HEK293 (cell line): ENCODE results near the gene FANCD2OS.
A peak's percentile ranks its signal among the peaks of the same experiment; 100 is the strongest.

Experiments
- CTCF ChIA-PET: fragments of 350-600 bp; formaldehyde crosslinking; extraction: SDS; loops from one replicate; lab custom pipeline; 2021; ENCODE audit warnings: antibody characterized with exemption; lab: Yijun Ruan, JAX
- POLR2A ChIA-PET: fragments of 300-600 bp; formaldehyde crosslinking; extraction: SDS; loops from one replicate; lab custom pipeline; 2020; ENCODE audit warnings: antibody characterized with exemption, inconsistent platforms; lab: Yijun Ruan, JAX
- H3K27ac ChIP-seq: fragments of 200-500 bp; sonication (Bioruptor generic); 2 replicates; pipeline ENCODE4 v1.5.1; 2014; ENCODE audit warnings: low read depth, low read length, control low read depth, inconsistent platforms; ENCODE audit errors: extremely low read depth
- H3K36me3 ChIP-seq, 2 experiments: fragments of 200-500 bp in 1 of 2; sonication (Bioruptor generic) in 1 of 2; 1 replicate in 1 of 2; 2 replicates in 1 of 2; pipeline ENCODE4 v1.5.1; 2014 to 2017; ENCODE audit warnings: inconsistent platforms in 2 of 2, low read length in 2 of 2; ENCODE audit not compliant: control insufficient read depth in 2 of 2, insufficient read depth in 1 of 2
- H3K4me1 ChIP-seq: fragments of 200-500 bp; sonication (Bioruptor generic); 2 replicates; pipeline ENCODE4 v1.5.1; 2014; ENCODE audit warnings: mild to moderate bottlenecking, low read length, inconsistent platforms; ENCODE audit not compliant: control insufficient read depth, insufficient read depth
- H3K4me3 ChIP-seq: 2 replicates; pipeline ENCODE4 v1.5.1; 2011; ENCODE audit warnings: low read depth, mild to moderate bottlenecking, control low read depth, low read length, moderate library complexity
- H3K9me3 ChIP-seq: fragments of 200-500 bp; sonication (Bioruptor generic); 2 replicates; pipeline ENCODE4 v1.5.1; 2014; ENCODE audit warnings: low read depth, low read length, inconsistent platforms; ENCODE audit not compliant: control insufficient read depth, insufficient read depth
- ATF2 ChIP-seq: fragments of 450-650 bp; formaldehyde crosslinking; IDR thresholded peaks from 2 replicates; pipeline ENCODE4 v1.5.1; 2016; ENCODE audit warnings: missing biosample characterization, missing genetic modification characterization, low read depth
- FEZF1 ChIP-seq: fragments of 450-650 bp; formaldehyde crosslinking; IDR thresholded peaks from 2 replicates; pipeline ENCODE4 v1.5.1; 2016; ENCODE audit warnings: missing biosample characterization, missing genetic modification characterization
- GLIS1 ChIP-seq: fragments of 450-650 bp; formaldehyde crosslinking; IDR thresholded peaks from 2 replicates; pipeline ENCODE4 v1.5.1; 2016; ENCODE audit warnings: missing biosample characterization, missing genetic modification characterization
- GLIS2 ChIP-seq: fragments of 450-650 bp; formaldehyde crosslinking; IDR thresholded peaks from 2 replicates; pipeline ENCODE4 v1.5.1; 2016; ENCODE audit warnings: missing biosample characterization, missing genetic modification characterization
- PATZ1 ChIP-seq: fragments of 450-650 bp; formaldehyde crosslinking; IDR thresholded peaks from 2 replicates; pipeline ENCODE4 v1.5.1; 2016; ENCODE audit warnings: missing biosample characterization, missing genetic modification characterization
- SCRT2 ChIP-seq: fragments of 450-650 bp; formaldehyde crosslinking; IDR thresholded peaks from 2 replicates; pipeline ENCODE4 v1.5.1; 2016; ENCODE audit warnings: missing biosample characterization, missing genetic modification characterization
- ZBTB17 ChIP-seq: fragments of 450-650 bp; formaldehyde crosslinking; IDR thresholded peaks from 2 replicates; pipeline ENCODE4 v1.5.1; 2016; ENCODE audit warnings: missing biosample characterization, missing genetic modification characterization
- ZBTB44 ChIP-seq: fragments of 450-650 bp; IDR thresholded peaks from 2 replicates; pipeline ENCODE4 v1.5.1; 2018; ENCODE audit warnings: missing biosample characterization, mild to moderate bottlenecking, missing genetic modification characterization
- ZFP37 ChIP-seq: fragments of 450-650 bp; formaldehyde crosslinking; IDR thresholded peaks from 2 replicates; pipeline ENCODE4 v1.5.1; 2016; ENCODE audit warnings: missing biosample characterization, missing genetic modification characterization
- ZNF121 ChIP-seq: fragments of 450-650 bp; formaldehyde crosslinking; IDR thresholded peaks from 2 replicates; pipeline ENCODE4 v1.5.1; 2016; ENCODE audit warnings: missing biosample characterization, missing genetic modification characterization
- ZNF175 ChIP-seq: fragments of 450-650 bp; formaldehyde crosslinking; IDR thresholded peaks from 2 replicates; pipeline ENCODE4 v1.5.1; 2016; ENCODE audit warnings: missing biosample characterization, missing genetic modification characterization
- ZNF362 ChIP-seq: fragments of 450-650 bp; formaldehyde crosslinking; IDR thresholded peaks from 2 replicates; pipeline ENCODE4 v1.5.1; 2016; ENCODE audit warnings: missing biosample characterization, missing genetic modification characterization
- ZNF518A ChIP-seq: fragments of 450-650 bp; formaldehyde crosslinking; conservative IDR thresholded peaks from 2 replicates; pipeline ENCODE4 v1.5.1; 2016; ENCODE audit warnings: low read depth, missing biosample characterization, missing genetic modification characterization
- ZNF600 ChIP-seq: fragments of 450-650 bp; formaldehyde crosslinking; IDR thresholded peaks from 2 replicates; pipeline ENCODE4 v1.5.1; 2016; ENCODE audit warnings: missing biosample characterization, missing genetic modification characterization
- ZNF629 ChIP-seq: fragments of 450-650 bp; formaldehyde crosslinking; IDR thresholded peaks from 2 replicates; pipeline ENCODE4 v1.5.1; 2017; ENCODE audit warnings: missing biosample characterization, missing genetic modification characterization
- ZNF777 ChIP-seq: fragments of 450-650 bp; formaldehyde crosslinking; IDR thresholded peaks from 2 replicates; pipeline ENCODE4 v1.5.1; 2017; ENCODE audit warnings: missing biosample characterization, missing genetic modification characterization, borderline replicate concordance
- ZSCAN4 ChIP-seq: fragments of 450-650 bp; formaldehyde crosslinking; IDR thresholded peaks from 2 replicates; pipeline ENCODE4 v1.5.1; 2017; ENCODE audit warnings: missing biosample characterization, missing genetic modification characterization

Gene FANCD2OS

GRCh38 chr3:10155658-10156057 lies 47.6 kb upstream of the FANCD2OS start:
- Histone ChIP-seq H3K9me3 (no peaks in the 10 kb centered on the region), H3K27ac (no peak overlapping the region), H3K4me1 (no peaks in the 10 kb centered on the region), H3K4me3 (no peak overlapping the region), H3K36me3 (peaks cover 34 to 39% of the 10 kb centered on the region in 2 experiments)
- TF ChIP-seq GLIS2 (tag by site-specific recombination) (no peak), ZFP37 (peak; percentile 97), ZNF362 (no peak)
- ChIA-PET CTCF (no interaction called here), POLR2A (interaction anchor here (1.0 kb wide), 1 partner anchor 14 kb away, joined by 3 read pairs; the partner anchor contains the start of gene VHL)

GRCh38 chr3:10155123-10155472 lies 47.0 kb upstream of the FANCD2OS start:
- ChIA-PET POLR2A (no interaction called here), CTCF (no interaction called here)
- Histone ChIP-seq H3K27ac (no peak overlapping the region), H3K4me1 (no peaks in the 10 kb centered on the region), H3K4me3 (no peak overlapping the region), H3K9me3 (no peaks in the 10 kb centered on the region), H3K36me3 (peaks cover 39 to 44% of the 10 kb centered on the region in 2 experiments)
- peak; percentile 93 for TF ChIP-seq FEZF1
- TF ChIP-seq ZNF518A (tag by site-specific recombination), result no peak
- peak; percentile 85 for TF ChIP-seq ZBTB44 (tag by site-specific recombination)
- no peak for TF ChIP-seq ZFP37
- no peak for TF ChIP-seq ZNF777 (tag by site-specific recombination)
- no peak for TF ChIP-seq ZNF629 (tag by site-specific recombination)
- TF ChIP-seq ZBTB17 (tag by site-specific recombination), result peak; percentile 6

- ChIA-PET CTCF (interaction anchor here (0.6 kb wide), 1 partner anchor 25 kb away, joined by 4 read pairs; no protein-coding TSS in a partner anchor), POLR2A (no interaction called here)
- Histone ChIP-seq H3K4me3 (no peak overlapping the region), H3K27ac (no peak overlapping the region), H3K36me3 (peaks cover 42 to 50% of the 10 kb centered on the region in 2 experiments), H3K4me1 (no peaks in the 10 kb centered on the region), H3K9me3 (no peaks in the 10 kb centered on the region)
- TF ChIP-seq ZSCAN4 (no peak), ZNF629 (tag by site-specific recombination) (peak; percentile 73), PATZ1 (tag by site-specific recombination) (0 out of 2 replicates have a peak, but pooled peaks have one; percentile 23), ZNF175 (tag by site-specific recombination) (no peak), ZNF121 (tag by site-specific recombination) (peak; percentile 86), ATF2 (peak; percentile 82), GLIS1 (tag by site-specific recombination) (0 out of 2 replicates have a peak, but pooled peaks have one; percentile 13), ZNF600 (tag by site-specific recombination) (peak; percentile 68), SCRT2 (no peak)
These were observed 46.5 kb upstream of the FANCD2OS start for GRCh38 chr3:10154335-10155122.
